ENCODE measurements around the gene ZNF771.
A peak's percentile ranks its signal among the peaks of the same experiment; 100 is the strongest.

DNA sequence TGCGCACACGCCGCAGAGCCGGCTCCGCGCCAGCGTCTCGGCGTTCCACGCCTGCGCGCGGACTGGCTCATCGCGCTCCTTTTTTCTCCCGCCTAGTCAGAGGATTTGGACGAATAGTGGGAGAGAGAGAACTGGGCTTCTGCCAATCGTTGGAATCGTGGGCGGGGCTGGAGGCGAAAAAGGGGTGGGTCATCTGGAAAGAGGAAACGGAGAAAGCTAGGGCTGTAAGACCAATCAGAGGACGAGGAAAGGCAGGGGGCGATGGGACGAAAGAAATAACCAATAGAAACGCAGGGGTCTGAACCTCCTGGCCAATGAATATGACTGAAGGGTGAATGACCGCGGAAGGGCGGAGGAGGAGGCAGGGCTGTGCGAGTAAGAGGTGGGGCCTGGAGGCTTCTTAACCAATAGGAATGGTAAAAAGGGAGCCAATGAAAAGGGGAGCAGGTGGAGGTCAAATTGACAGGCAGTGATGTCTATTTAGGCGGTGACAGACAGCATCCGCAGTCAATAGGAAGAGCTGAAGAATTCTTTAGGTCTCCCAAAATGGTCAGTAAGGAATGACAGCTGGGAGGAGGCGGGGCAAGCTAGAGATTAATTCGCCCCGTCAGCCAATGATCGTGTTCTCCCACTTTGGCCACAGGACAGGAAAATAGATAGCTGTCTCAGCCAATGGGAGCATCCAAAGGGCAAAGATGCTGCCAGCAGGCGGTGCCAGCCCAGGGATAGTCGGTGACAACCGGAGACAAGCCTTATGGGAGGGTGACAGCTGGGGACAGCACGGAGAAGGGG, 36.8 kb upstream of the ZNF771 start, which contains the start of gene TBC1D10B:
- TF ChIP-seq, protein P1, sequence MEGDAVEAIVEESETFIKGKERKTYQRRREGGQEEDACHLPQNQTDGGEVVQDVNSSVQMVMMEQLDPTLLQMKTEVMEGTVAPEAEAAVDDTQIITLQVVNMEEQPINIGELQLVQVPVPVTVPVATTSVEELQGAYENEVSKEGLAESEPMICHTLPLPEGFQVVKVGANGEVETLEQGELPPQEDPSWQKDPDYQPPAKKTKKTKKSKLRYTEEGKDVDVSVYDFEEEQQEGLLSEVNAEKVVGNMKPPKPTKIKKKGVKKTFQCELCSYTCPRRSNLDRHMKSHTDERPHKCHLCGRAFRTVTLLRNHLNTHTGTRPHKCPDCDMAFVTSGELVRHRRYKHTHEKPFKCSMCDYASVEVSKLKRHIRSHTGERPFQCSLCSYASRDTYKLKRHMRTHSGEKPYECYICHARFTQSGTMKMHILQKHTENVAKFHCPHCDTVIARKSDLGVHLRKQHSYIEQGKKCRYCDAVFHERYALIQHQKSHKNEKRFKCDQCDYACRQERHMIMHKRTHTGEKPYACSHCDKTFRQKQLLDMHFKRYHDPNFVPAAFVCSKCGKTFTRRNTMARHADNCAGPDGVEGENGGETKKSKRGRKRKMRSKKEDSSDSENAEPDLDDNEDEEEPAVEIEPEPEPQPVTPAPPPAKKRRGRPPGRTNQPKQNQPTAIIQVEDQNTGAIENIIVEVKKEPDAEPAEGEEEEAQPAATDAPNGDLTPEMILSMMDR (IDR thresholded peaks at IDR 0.05; ENCODE audit: borderline replicate concordance, extremely low read depth, low read length, poor library complexity, severe bottlenecking) = peak; percentile 59
- TF ChIP-seq EZH2 (IDR thresholded peaks at IDR 0.05; ENCODE audit: borderline replicate concordance, low read depth, low read length, severe bottlenecking) = no peak
